Peyer's patch (tissue), 4 donors: ENCODE data around the gene KLHL29. TPM values are rescaled to one million over a fixed set of nuclear protein-coding genes. Genes with fewer than 3 reads are reported as not detected.

Source experiments
- DNase-seq, 3 donors: peaks; one replicate each; pipeline ENCODE4 v3.0.0-alpha.2; 2017 to 2019
- H3K27ac ChIP-seq, 4 donors: fragments of 200-600 bp; sonication (generic); one replicate each; pipeline ENCODE4 v1.5.1; 2016 to 2019
- H3K27me3 ChIP-seq, 2 donors: fragments of 200-600 bp; sonication (generic); one replicate each; pipeline ENCODE4 v1.5.1; 2019
- H3K36me3 ChIP-seq, 3 donors: fragments of 200-600 bp; sonication (generic); one replicate each; pipeline ENCODE4 v1.5.1; 2016 to 2019
- H3K4me1 ChIP-seq, 4 donors: fragments of 200-600 bp; sonication (generic); one replicate each; pipeline ENCODE4 v1.5.1; 2016 to 2019
- H3K4me3 ChIP-seq, 4 donors: fragments of 200-600 bp; sonication (generic); 1 replicate in 3 of 4; 2 replicates in 1 of 4; pipeline ENCODE4 v1.5.1; 2016 to 2019; ENCODE audit warnings: mild to moderate bottlenecking in 1 of 4
- H3K9me3 ChIP-seq, 4 donors: fragments of 200-600 bp; sonication (generic); one replicate each; pipeline ENCODE4 v1.5.1; 2016 to 2019; ENCODE audit warnings: mild to moderate bottlenecking in 1 of 4
- POLR2A ChIP-seq, 2 donors: fragments of 450-650 bp; IDR thresholded peaks; one replicate each; pipeline ENCODE4 v1.5.1; 2017; ENCODE audit warnings: antibody characterized with exemption in 2 of 2, mild to moderate bottlenecking in 2 of 2, moderate library complexity in 2 of 2
- total RNA-seq, 4 donors: library from RNA; depleted of rRNA; stranded (reverse); fragments of >200 nt; gene quantifications; one replicate each; pipeline ENCODE4 v1.1.0, GENCODE V29; 2016
- TF ChIP-seq, protein P1 (sequence below), 6 experiments: fragments of 450-650 bp in 4 of 6; fragments of 200-600 bp in 2 of 6; sonication (generic) in 1 of 6; IDR thresholded peaks; one replicate each; pipeline ENCODE4 v1.5.1; 2017 to 2019; ENCODE audit warnings: antibody characterized with exemption in 6 of 6, mild to moderate bottlenecking in 3 of 6, moderate library complexity in 1 of 6

The KLHL29 gene
- total RNA-seq, 4 donors from 2014 or later, result 1.1 to 18.2 (median 5.0) TPM

DNA sequence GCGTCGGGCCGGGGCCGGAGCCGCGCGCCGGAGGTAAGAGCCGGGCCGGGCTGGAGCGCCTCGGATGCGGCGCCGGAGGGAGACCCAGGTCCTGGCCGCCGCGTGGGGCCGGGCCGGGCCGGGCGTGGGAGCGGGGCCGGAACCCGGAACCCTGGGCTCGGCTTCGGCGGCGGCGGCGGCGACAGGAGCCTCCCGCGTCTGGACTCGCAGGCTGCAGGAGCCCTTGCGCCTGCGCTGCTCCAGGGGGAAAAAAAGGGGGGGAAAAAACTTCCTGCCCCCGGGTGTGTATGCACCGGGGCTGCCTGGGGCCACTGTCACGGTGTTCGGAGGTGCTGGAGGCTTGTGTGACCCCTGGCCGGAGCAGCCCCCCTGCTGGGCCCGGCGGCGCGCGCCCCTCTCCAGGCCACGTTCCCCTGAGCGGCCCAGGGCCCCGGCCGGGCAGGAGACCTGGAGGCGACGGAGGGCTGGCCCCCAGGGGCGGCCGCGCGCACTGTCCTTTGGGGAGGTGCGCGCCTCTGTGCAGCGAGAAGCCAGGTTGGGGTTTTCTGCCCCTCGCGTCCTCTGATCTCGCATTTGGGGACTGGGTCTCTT is 864 bp downstream of the KLHL29 start:
- Histone ChIP-seq H3K4me1 (peaks cover 0 to 17% (median 2%) of the 10 kb centered on the region in 4 donors), H3K9me3 (no peaks in the 10 kb centered on the region), H3K36me3 (no peaks in the 10 kb centered on the region), H3K27me3 (peaks cover 0 to 8% of the 10 kb centered on the region in 2 donors), H3K27ac (peak overlapping the region; percentile 40 to 82 (median 76)), H3K4me3 (peak overlapping the region; percentile 48 to 73 (median 62))
- DNase-seq, result peak in 1 of 3 donors; percentile 15
- TF ChIP-seq, protein P1, sequence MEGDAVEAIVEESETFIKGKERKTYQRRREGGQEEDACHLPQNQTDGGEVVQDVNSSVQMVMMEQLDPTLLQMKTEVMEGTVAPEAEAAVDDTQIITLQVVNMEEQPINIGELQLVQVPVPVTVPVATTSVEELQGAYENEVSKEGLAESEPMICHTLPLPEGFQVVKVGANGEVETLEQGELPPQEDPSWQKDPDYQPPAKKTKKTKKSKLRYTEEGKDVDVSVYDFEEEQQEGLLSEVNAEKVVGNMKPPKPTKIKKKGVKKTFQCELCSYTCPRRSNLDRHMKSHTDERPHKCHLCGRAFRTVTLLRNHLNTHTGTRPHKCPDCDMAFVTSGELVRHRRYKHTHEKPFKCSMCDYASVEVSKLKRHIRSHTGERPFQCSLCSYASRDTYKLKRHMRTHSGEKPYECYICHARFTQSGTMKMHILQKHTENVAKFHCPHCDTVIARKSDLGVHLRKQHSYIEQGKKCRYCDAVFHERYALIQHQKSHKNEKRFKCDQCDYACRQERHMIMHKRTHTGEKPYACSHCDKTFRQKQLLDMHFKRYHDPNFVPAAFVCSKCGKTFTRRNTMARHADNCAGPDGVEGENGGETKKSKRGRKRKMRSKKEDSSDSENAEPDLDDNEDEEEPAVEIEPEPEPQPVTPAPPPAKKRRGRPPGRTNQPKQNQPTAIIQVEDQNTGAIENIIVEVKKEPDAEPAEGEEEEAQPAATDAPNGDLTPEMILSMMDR (IDR thresholded peaks at IDR 0.05), result no peak
- TF ChIP-seq POLR2A (IDR thresholded peaks at IDR 0.05), result no peak

DNA sequence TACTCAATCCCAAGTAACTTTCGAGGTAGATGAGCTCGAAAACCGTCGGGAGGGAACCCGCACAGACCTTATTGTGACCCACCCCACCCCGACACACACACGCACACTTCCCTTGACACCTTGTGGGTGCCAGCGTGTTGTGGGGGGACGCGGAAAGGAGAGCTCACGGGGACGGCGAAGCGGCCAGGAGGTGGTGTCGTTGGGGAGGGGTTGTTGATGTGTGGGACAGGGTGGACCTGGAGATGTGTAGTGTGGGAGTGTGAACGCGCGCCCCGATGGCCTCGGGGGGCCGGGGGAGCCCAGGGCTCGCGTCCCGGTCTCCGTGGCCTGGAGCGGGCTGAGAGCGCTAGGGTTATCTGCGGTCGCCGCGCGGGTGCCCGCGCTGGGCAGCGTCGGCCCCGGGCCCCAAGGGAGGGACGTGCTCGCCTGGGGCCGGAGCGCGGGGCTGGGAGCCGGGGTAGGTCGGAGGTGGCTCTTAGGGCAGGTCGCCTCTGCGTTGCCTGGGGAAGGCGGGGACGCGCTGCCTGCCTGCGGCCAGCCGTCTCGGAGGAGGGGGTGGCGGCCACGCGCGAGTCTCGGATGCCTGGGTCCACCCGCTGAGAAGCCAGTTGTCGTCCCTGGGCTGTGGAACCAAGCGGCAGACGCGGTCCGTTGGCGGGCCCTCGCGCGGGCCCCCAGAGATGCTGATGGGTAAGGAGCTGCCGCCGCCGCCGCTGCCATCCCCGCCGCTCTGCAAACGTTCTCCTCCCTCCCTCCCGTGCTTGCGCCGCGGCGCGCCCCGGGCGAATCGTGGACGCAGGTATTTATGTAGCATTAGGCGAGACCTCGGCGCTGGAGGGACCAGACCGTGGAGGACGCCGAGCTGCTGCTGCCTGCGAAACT is 1.6 kb downstream of the KLHL29 start:
- no peak for TF ChIP-seq POLR2A (IDR thresholded peaks at IDR 0.05)
- TF ChIP-seq, protein P1 (IDR thresholded peaks at IDR 0.05), result no peak
- peak in 2 of 3 donors; percentile 13 to 53 for DNase-seq
- Histone ChIP-seq H3K27me3 (peaks cover 0 to 8% of the 10 kb centered on the region in 2 donors), H3K4me3 (peak overlapping the region; percentile 48 to 73 (median 62)), H3K9me3 (no peaks in the 10 kb centered on the region), H3K27ac (peak overlapping the region in 2 of 4 donors; percentile 72 to 82), H3K36me3 (no peaks in the 10 kb centered on the region), H3K4me1 (peaks cover 0 to 17% (median 0%) of the 10 kb centered on the region in 4 donors)

DNA sequence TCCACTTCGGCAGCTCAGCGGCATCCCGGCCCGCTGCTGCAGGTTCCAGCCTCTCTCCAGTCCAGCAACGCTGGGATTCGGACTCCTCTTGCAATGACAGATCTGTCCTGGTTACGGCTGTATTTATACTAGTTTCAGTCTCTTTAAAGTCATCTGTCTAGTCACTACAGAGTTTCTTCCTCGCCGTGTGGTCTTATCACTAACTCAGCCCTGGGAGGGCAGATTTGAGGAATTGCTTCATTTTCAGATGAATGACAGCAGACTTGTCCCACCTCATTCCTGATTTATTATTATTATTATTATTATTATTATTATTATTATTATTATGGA is 2.2 kb downstream of the KLHL29 start:
- TF ChIP-seq, protein P1 (IDR thresholded peaks at IDR 0.05), result no peak
- TF ChIP-seq POLR2A (IDR thresholded peaks at IDR 0.05), result no peak
- DNase-seq, result no peak
- H3K4me1 ChIP-seq, result peaks cover 0 to 17% (median 0%) of the 10 kb centered on the region in 4 donors
- peak overlapping the region; percentile 48 to 73 (median 62) for H3K4me3 ChIP-seq
- H3K36me3 ChIP-seq, result no peaks in the 10 kb centered on the region
- H3K27ac ChIP-seq, result peak overlapping the region in 2 of 4 donors; percentile 72 to 82
- no peaks in the 10 kb centered on the region for H3K9me3 ChIP-seq
- H3K27me3 ChIP-seq, result peaks cover 0 to 8% of the 10 kb centered on the region in 2 donors

DNA sequence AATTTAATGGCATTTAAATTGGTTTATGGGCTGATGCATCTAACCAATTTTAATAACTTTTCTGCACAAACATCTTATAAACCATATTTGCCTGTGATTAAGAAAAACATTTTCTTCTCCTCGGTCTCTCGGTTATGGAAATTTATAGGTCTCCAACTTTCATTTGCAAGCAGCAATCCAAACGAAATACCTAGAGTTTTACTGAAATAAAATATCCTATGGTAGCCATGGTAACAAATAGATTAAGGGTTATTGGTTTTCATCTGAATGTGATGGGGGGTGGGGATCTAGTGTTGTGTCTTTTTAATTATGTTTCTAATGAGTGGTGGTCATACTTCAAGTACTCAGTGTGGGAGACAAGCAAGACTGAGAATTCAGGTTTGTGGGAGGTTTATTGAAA is 2.9 kb downstream of the KLHL29 start:
- TF ChIP-seq, protein P1 (IDR thresholded peaks at IDR 0.05), result no peak
- TF ChIP-seq POLR2A (IDR thresholded peaks at IDR 0.05), result no peak
- Histone ChIP-seq H3K27ac (no peak overlapping the region), H3K9me3 (no peaks in the 10 kb centered on the region), H3K4me1 (peaks cover 0 to 17% (median 0%) of the 10 kb centered on the region in 4 donors), H3K36me3 (no peaks in the 10 kb centered on the region), H3K27me3 (peaks cover 0 to 8% of the 10 kb centered on the region in 2 donors), H3K4me3 (no peak overlapping the region)
- no peak for DNase-seq

DNA sequence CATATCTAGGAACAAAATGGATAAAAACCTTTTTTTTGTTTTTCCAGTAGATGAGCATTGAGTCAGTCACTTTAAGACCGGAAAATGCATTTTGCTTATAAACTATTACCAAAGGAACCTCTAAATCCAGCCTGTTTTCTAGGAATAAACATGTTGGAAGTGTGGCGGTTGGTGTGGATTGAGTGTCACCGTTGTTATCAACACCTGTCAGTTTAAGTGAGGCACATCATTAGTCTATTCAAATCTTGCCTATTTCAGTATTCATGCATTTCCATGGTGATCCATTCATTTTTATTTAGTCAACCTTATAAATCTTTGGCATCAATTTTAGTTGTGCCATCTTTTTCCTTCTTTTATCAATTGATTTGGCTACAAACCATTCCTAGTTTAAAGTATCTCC is 3.3 kb downstream of the KLHL29 start:
- H3K9me3 ChIP-seq, result no peaks in the 10 kb centered on the region

More for the DNA sequence above, 3.3 kb downstream of the KLHL29 start:
- Histone ChIP-seq H3K36me3 (no peaks in the 10 kb centered on the region), H3K4me1 (peaks cover 0 to 17% (median 0%) of the 10 kb centered on the region in 4 donors), H3K4me3 (no peak overlapping the region), H3K27me3 (peaks cover 0 to 8% of the 10 kb centered on the region in 2 donors), H3K27ac (no peak overlapping the region)
- TF ChIP-seq, protein P1 (IDR thresholded peaks at IDR 0.05), result no peak
- TF ChIP-seq POLR2A (IDR thresholded peaks at IDR 0.05), result no peak
- no peak for DNase-seq
